GM19328 (cell line): ENCODE results near the gene SPEF1.

Experiments
- ATAC-seq: cut with Tn5 transposase; IDR thresholded peaks from one replicate; pipeline ENCODE4 v1.9.1; 2021; ENCODE audit warnings: mild to moderate bottlenecking, moderate library complexity; ENCODE audit not compliant: unreplicated experiment

Gene SPEF1

DNA sequence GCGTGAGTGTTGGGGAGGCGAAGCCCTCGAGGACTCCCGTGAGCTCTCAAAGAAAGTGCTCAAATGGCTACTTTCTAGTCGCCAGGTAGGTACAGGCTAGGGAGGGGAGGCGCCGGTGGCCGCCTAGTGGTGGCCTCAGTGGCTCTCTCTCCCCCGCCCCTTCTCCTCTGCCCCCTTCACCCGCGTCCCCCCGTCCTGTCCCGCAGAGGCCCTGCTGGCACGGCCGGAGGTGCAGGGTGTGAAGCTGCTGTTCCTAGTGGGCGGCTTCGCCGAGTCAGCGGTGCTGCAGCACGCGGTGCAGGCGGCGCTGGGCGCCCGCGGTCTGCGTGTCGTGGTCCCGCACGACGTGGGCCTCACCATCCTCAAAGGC is 30.0 kb downstream of the SPEF1 start:
- ATAC-seq, result no peak

DNA sequence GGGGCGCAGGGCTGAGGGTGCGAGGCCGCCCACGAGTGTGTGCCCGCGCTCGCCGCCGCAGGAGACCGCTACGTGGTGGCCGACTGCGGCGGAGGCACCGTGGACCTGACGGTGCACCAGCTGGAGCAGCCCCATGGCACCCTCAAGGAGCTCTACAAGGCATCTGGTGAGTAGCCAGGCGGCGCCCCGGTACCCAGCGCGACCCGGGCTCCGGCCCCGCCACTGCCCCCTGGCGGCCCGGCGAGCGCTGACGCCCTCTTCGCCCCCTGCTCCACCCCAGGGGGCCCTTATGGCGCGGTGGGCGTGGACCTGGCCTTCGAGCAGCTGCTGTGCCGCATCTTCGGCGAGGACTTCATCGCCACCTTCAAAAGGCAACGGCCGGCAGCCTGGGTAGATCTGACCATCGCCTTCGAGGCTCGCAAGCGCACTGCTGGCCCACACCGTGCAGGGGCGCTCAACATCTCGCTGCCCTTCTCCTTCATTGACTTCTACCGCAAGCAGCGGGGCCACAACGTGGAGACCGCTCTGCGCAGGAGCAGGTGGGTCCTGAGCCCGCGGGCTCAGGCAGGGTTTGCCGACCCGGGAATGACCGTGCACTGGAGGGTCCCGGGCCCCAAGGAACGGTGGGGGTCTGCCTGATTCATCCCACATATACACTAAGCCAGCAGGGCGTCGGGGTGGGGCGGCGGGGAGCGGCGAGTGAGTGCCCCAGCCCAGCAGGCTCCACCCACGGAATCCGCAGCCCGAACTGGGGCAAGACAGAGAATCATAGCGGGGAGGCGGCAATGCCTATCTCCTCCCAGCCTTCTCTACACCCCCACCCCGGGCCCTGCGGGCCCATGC is 31.3 kb downstream of the SPEF1 start:
- no peak for ATAC-seq

DNA sequence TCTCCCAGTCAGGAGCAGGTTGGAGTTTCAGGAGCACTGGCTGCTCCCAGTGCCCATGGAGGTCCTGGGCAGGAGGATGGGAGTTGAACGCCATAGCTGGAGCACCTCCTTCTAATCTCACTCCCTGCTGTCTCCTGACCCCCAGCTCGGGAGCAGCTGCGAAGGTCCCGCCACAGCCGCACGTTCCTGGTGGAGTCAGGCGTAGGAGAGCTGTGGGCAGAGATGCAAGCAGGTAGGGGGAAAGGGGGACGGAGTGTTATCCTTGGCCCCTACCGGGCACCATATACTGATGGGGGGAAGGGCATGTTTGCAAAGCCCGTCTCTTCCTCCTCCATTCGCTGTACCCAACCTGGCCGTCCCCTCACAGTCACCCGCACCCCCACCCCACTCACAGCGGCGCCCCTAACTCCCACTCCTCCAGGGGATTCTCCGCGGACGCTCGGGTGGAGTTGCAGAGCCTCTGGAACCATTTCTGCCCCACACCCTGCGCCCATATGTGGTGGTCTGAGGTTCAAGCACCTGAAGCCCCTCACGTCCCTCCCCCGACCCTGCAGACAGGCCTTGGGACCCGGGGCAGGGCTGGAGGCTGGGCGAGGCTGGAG is 32.1 kb downstream of the SPEF1 start:
- no peak for ATAC-seq

DNA sequence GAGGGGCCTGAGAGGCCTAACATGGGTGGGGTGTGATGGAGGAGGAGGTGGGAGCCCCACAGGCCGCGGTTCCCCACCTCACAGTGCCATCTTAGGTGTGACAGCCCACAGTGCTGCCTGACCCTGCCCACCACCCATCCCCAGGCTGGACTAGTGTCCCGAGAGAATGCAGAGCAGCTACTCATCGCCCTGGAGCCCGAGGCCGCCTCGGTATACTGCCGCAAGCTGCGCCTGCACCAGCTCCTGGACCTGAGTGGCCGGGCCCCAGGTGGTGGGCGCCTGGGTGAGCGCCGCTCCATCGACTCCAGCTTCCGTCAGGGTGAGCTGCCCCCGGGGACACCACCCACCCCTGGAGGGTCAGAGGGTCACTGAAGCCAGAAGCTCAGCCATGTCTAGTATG is 33.2 kb downstream of the SPEF1 start:
- no peak for ATAC-seq

DNA sequence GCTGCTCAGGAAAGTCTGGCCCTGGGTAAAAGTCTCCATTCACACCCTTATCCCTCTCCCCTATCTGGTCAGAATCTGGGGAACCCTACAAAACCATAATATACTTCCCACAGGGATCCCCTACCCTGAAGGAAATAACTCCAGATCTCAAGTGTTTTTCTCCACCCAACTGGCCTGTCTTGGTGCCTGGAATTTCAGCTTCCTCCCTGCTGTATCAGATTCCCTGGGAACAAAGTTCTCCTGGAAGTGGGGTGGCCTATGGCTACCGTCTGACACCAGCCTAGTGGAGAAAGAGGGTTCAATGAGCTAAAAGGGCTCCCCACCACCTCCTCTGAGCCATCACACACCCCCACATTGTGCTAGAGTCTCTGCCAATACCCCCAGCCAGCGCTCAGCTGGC is 33.8 kb downstream of the SPEF1 start:
- no peak for ATAC-seq

DNA sequence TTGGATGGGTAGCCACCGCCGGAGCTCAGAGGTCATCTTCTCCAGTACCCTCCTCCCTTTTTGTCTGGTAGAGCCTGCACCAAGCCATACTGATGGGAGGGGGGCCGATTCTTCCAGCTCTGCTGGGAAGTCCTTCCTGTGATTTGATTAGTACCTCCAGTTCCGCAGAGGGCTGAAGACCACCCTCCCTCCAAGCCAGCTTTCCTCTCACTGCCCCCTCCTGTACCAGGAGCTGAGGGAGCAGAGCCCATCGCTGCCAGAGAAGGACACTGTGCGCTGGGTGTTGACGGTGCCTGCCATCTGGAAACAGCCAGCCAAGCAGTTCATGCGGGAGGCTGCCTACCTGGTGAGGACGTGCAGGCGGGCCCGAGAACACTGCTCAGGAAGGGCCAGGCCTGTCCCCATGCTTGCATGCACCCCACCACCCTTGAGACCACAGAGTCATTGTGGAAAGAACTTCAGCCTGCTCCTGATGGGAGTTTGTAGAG is 35.5 kb downstream of the SPEF1 start:
- ATAC-seq, result no peak

DNA sequence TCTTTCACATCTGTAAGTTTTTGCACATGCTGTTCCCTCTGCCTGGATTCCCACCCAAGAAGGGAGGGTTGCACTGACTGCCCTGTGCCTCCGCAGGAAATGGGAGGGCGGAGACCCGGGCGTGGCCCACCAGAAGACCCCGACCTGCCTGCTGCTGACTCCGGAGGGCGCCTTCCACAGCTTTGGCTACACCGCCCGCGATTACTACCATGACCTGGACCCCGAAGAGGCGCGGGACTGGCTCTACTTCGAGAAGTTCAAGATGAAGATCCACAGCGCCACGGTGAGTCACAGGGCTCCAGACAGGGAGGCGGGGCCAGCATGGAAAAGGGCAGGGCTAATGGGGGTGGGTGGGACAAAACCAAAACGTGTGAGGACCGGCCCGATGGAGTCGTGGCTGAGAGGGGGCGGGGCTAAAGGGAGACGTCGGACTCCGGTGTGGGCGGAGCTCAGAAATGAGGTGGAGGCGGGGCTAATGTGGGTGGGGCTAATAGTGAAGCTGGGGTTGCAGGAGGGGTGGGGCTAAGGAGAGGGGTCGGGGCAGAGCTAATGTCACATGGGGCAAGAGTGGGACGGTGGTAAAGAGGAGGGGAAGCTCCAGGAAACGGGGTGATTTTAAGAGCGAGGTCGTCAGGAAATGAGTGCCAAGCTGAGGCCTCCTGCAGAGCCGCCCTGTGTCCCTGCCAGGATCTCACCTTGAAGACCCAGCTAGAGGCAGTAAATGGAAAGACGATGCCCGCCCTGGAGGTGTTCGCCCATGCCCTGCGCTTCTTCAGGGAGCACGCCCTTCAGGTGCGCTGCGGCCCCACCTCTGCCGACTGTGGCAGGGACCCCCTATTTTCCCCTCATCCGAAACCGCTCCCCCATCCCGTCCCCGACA is 36.2 kb downstream of the SPEF1 start:
- no peak for ATAC-seq

DNA sequence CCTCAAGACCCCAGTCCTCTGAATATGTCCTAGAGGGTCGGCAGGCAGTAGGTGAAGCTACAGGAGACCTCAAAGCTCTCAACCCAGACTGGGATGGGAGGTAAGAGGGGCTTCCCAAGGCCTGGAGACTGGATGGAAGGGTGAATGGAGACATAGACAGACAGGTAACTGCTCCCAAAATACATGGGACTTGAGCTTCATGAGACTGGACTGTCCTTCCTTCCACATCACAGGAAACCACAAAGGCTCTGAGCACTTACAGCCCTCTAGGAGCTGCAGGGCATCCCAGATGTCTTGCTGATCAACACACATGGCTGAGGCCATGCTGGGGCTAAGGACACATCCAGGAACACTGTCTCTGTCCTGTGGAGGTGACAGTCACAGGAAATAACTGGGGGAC is 37.2 kb downstream of the SPEF1 start:
- ATAC-seq, result no peak

DNA sequence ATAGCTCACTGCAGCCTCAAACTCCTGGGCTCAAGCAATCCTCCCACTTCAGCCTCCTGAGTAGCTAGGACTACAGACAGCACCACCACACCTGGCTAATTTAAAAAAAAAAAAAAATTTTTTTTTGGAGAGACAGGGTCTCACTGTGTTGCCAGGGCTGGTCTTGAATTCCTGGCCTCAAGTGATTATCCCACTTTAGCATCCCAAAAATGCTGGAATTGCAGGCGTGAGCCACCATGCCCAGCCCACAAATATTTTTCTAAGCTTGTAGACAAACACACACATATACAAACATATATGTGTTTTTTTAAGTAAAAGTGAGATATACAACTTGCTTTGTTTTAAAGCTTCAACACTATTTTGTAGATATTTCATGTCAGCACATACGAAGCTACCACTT is 38.0 kb downstream of the SPEF1 start:
- no peak for ATAC-seq

DNA sequence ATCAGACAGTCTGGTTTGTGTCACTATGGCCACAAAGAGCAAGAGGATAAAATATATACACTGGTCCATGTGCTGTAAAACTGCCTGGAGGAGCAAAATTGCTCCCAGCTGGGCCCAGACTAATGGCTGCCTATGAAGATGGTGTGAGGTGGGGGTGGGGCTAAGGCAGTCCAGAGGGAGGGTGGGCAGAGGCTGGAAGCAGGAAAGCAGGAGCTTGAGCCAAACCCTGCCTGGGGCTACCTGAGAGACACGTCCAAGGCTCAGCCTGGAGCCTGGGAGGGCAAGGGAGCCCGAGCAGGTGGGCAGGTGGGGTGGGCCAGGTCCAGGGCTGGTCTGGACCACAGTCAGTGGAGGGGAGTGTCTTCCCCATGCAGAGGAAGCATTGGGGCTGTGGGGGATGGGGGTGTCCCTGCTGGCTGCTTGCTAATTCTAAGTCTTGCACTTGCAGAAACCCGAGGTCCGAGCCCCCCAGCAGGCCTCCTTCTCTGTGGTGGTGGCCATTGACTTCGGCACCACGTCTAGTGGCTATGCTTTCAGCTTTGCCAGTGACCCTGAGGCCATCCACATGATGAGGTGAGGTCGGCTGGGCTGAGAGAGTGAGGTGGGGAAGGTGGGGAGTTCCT is 39.3 kb downstream of the SPEF1 start:
- ATAC-seq, result no peak

DNA sequence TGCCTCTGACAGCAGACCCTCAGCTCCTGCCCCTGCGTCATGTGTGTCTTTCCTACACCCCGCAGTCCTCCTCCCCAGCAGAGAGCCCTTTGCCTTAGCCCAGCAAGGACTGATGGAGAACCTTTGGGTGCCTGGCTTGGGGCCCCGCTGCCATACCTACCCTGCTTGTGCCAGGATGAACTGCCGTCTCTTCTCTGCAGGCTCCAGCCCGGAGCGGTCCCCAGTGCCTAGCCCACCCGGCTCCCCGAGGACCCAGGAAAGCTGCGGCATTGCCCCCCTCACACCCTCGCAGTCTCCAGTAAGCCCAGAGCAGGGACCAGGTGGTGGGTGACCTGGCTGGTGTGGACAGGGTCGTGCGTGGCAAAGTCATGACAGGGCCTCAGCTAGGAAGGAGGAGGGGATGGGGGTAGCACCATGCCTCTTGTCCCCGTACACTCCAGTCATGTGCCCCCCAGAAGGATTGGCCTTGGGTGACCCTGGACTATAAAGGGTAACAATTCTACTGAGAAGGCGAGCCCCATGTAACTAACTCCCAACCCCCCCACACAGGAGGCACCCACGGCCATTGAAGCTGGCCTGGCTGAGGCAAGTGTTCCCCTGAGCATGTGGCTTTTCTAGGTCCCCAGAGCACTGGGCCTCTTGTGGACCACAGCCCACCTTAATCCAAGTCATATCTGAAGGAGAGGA is 40.5 kb downstream of the SPEF1 start:
- ATAC-seq, result no peak

DNA sequence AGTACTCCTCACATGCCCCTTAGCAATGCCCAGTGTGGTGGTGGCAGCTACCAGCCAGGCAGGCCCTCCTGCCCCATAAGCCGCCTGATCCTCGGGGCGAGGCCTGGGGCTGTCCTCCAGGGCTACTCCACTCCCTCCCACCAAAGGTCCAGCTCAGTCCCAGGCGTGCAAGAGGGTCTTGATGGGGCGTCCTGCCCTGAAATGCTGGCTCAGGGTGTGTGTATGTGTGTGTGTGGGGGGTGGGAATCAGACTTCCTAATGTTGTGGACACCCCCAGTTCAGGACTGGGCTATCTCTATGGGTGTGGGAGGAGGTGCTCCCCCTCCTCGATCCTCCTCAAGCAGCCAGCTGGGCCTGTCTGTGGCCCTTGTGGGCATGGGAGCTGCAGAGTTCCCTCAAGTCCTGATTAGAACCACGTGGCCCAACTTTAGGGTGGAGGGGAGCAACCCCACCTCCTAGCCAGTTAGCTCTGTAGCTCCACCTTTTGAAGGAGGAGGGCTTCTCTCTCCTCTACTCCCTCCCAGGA is 41.3 kb downstream of the SPEF1 start:
- no peak for ATAC-seq

DNA sequence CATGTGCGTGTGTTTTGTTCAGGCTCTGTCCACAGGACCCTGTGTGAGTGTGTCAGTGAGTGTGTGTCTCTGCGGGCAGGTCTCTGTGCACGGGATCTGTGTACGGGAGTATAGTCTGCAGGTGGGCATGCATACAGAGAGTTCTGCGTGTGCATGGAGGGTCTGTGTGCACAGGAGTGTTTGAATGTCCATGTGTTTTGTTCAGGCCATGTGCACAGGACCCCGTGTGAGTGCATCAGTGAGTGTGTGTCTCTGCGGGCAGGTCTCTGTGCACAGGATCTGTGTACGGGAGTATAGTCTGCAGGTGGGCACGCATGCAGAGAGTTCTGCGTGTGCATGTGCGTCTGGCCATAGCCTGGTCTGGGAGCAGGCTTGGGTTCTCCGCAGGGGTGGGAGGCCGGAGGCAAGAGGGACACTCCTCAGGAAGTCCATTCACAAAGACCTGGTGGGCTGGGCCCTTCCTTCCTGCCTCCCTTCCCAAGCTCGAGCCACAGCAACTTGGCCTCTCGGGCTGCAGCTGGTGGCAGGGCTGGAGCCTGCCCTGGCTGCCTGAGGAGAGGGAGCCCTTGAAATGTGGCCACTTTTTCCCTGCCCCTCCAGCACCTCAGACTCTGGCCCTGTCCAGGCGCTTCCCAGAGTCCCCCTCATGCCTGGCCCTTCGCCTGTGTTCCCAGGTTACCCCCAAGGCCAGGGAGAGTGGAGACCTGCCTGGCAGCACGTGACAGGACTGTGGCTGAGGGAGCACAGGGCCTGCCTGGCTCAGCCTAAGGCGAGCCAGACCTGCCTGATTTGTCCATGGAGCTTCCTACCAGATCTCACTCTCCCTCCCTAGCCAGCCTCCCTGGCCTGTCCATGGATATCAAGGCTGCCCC is 42.0 kb downstream of the SPEF1 start:
- ATAC-seq, result no peak

DNA sequence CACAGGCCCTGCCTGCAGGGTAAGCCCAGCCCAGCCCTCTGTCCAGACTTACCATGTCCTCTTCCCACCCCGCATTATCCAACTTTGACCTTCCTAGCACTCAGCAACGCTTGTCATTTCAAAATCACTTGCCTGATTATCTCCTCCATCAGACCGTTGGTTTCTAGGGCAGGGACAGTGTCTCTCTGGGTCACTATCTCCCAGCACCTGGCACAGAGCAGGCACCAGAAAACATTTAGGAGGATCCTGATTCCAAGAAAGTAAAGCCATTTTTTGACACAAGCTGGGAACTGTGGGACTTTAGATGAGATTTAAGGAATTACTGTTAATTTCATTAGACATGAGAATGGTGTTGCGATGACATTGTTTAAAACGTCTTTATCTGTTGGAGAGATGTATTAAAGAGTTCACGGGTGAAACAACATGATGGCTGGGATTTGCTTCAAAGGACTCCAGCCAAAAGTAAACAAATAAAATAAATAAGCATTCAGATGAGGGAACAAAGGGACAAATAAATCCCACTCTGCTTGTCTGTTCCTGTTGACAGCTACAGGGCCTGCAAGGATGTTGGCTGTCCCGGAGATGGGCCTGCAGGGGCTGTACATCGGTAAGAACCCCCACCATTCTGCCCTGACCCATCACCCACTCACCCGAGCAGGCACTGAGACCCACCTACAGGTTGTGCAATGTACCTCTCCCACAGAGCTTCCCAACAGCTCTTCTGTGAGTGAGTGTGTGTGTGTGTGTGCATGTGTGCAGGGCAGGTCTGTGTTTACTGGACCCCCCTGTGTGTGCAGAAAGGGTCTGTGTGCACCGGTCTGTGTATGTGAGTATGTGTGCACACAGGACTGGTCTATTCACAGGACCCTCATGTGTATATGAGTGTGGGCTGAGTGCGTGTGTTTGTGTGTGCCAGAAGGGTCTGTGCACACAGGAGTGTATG is 42.9 kb downstream of the SPEF1 start:
- ATAC-seq, result no peak

DNA sequence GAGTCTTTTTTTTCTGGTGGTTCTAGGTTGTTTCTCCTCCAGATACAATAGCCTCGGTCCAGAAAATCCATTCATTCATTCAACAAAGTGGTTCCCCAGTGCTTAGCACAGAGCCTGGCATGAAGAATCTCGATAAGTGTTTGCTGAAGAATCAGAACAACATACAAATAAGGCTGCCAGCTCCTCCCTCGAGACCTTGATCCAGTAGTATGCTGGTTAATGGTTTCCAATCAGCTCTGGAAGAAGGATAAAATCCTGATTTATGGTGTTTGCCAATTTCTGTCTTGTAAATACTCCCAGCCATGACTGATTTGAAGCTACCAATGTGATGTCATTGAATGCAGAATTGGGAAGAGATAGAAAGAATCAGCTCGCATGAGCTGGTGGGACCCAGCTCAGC is 45.5 kb downstream of the SPEF1 start:
- ATAC-seq, result no peak

DNA sequence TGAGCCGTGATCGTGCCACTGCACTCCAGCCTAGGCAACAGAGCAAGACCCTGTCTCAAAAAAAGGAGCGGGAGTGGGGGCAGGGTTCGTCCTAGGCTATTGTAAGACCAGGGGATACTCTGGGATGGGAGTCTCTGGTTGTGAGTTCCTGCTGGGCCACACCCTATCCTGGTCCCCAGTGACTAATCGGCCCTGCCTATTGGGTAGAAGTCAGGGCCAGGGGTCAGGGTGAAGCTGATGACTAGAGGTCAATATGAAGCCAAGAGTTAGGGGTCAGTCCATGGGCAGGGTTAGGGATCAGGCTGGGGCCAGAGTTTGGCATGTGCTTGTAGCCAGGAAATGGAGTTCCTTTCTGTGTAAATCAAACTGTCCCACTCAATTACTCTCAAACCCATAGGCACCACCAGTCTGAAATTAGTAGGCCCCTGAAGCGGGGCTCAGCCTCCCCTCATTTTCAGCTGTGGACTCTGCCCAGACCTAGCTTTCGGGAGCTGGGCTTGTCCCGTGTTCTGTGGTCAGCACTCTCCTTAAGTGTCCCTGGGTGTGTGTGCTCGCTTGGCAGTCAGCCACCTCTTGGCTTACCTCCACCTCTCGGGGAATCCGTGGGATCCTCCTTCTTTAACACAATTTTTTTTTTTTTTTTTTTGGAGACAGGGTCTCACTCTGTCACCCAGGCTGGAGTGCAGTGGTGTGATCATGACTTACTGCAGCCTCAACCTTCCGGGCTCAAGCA is 47.0 kb downstream of the SPEF1 start:
- ATAC-seq, result no peak

DNA sequence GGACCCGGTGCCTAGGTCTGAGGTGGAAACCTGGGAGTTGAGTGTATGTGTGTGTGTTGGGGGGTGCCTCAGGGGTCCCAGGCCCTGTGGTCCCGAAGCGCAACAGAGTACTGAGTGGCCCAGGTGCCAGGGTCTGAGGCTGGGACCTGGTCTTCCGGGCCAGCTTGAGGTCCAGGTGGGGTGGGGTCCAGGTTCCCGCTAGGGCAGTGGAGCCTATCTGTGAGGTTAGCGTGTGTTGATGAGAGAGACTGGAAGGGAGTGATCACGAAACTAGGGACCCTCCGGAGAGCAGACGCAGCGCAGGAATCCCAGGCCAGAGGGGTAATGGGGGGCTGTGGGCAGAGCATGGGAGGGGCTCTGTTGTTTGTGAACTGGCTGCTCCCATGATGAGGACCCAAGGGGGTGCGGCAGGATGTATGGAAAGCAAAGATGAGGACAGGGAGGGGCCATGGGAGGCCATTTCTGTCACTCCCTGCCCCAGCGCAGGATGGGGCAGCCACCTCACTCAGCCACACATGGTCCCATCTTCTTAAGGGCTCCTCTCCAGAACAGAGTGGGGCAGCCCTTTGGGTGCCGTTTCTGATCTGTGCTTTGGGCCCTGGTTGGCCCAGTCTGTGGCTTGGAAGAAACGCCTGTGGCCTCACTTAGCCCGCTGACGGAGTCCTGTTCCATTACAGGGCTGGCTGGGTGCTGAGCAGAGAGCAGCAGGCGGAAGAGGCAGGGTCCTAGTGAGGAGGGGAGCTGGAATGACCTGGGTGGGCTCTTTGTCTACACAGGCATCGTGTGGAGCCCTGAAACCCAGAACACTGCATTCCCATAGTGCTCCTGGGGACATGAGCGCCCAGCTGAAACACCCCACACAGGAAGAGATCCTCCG is 47.9 kb downstream of the SPEF1 start:
- ATAC-seq, result no peak
